K562 (cell line): ENCODE measurements around the gene ATP13A4. TPM values are rescaled to one million over a fixed set of nuclear protein-coding genes. Genes with fewer than 3 reads are reported as not detected.

ENCODE experiments used
- BRCA1 ChIP-seq, 2 experiments: fragments of 450-650 bp in 1 of 2; sonication (generic) in 1 of 2; formaldehyde crosslinking in 1 of 2; IDR thresholded peaks; 2 replicates each; pipeline versions ENCODE4 v1.5.0 to v1.6.1; 2017 to 2020; ENCODE audit warnings: mild to moderate bottlenecking in 1 of 2, missing genetic modification reagents in 1 of 2
- CAMTA2 ChIP-seq: fragments of 250-450 bp; sonication (Bioruptor Pico); conservative IDR thresholded peaks from 2 replicates; pipeline ENCODE4 v1.5.1; 2022
- GMEB1 ChIP-seq: fragments of 250-450 bp; sonication (Bioruptor Pico); IDR thresholded peaks from 2 replicates; pipeline ENCODE4 v1.4.0; 2020; ENCODE audit warnings: mild to moderate bottlenecking
- NFRKB ChIP-seq: fragments of 450-650 bp; IDR thresholded peaks from 2 replicates; pipeline ENCODE4 v1.6.1; 2016; ENCODE audit warnings: low read depth
- PCBP2 ChIP-seq: fragments of 200-400 bp; formaldehyde crosslinking; IDR thresholded peaks from 2 replicates; pipeline ENCODE4 v1.6.1; 2018; ENCODE audit warnings: low read length, low read depth, mild to moderate bottlenecking, moderate library complexity; ENCODE audit not compliant: poor library complexity, severe bottlenecking
- PYGO2 ChIP-seq: fragments of 450-650 bp; IDR thresholded peaks from 2 replicates; pipeline ENCODE4 v1.6.1; 2016; ENCODE audit warnings: mild to moderate bottlenecking, missing genetic modification characterization, moderate library complexity, missing compliant biosample characterization
- SMARCA4 ChIP-seq: fragments of 450-650 bp; IDR thresholded peaks from 2 replicates; pipeline ENCODE4 v1.6.1; 2016
- SREBF1 ChIP-seq: fragments of 150-350 bp; IDR thresholded peaks from 2 replicates; pipeline ENCODE4 v1.6.1; 2014; ENCODE audit warnings: antibody characterized with exemption, low read depth, low read length, borderline replicate concordance
- SRSF1 ChIP-seq: fragments of 200-400 bp; formaldehyde crosslinking; IDR thresholded peaks from 2 replicates; pipeline ENCODE4 v1.6.1; 2017; ENCODE audit warnings: mild to moderate bottlenecking, low read depth, low read length, moderate library complexity
- ZBTB34 ChIP-seq: fragments of 250-450 bp; sonication (Bioruptor Pico); IDR thresholded peaks from 2 replicates; pipeline ENCODE4 v1.8.0; 2021; ENCODE audit warnings: mild to moderate bottlenecking, moderate library complexity
- ZKSCAN3 ChIP-seq: fragments of 250-450 bp; sonication (Bioruptor Pico); IDR thresholded peaks from 2 replicates; pipeline ENCODE4 v1.4.0; 2020
- ZNF217 ChIP-seq: sonication (generic); formaldehyde crosslinking; IDR thresholded peaks from 2 replicates; pipeline ENCODE4 v1.8.0; 2022; ENCODE audit warnings: mild to moderate bottlenecking, missing genetic modification reagents
- polyA plus RNA-seq, 8 experiments: library from polyadenylated mRNA; depleted of rRNA in 4 of 8; stranded (reverse) in 5 of 8; unstranded in 3 of 8; fragments of >200 nt; fragmentation: Nextera tagmentation in 2 of 8; fragmentation: Illumina TruSeq in 1 of 8; extraction: Ambion mirVana in 2 of 8; extraction: Trizol in 1 of 8; gene quantifications; 2 replicates each; pipeline versions ENCODE4 v1.2.1 to v1.2.3, GENCODE V29; 2011 to 2014; ENCODE audit warnings: inconsistent platforms in 1 of 8, missing spikeins in 1 of 8
- total RNA-seq, 7 experiments: library from RNA; depleted of rRNA in 6 of 7; stranded (reverse); fragments of >200 nt in 6 of 7; fragmentation: Illumina TruSeq in 2 of 7; extraction: Trizol in 2 of 7; gene quantifications; 2 replicates each; pipeline versions ENCODE4 v1.2.1 to v1.2.3, GENCODE V29; 2011 to 2021; ENCODE audit warnings: low replicate concordance in 1 of 7
- TF ChIP-seq, protein P1 (sequence below): fragments of 450-650 bp; IDR thresholded peaks from one replicate; pipeline ENCODE4 v1.6.1; 2018; ENCODE audit warnings: mild to moderate bottlenecking, moderate library complexity; ENCODE audit not compliant: partially characterized antibody
- TF ChIP-seq, protein P2 (sequence below): fragments of 450-650 bp; IDR thresholded peaks from 2 replicates; pipeline ENCODE4 v1.7.0; 2016; ENCODE audit warnings: borderline replicate concordance
- TF ChIP-seq, protein P3 (sequence below): sonication (generic); formaldehyde crosslinking; IDR thresholded peaks from 2 replicates; pipeline ENCODE4 v1.8.1; 2022; ENCODE audit warnings: missing genetic modification reagents
- TF ChIP-seq, protein P4 (sequence below): IDR thresholded peaks from 2 replicates; pipeline ENCODE4 v1.6.1; 2011; ENCODE audit warnings: borderline replicate concordance, low read depth, mild to moderate bottlenecking, moderate library complexity, low read length; ENCODE audit not compliant: insufficient read depth, poor library complexity, severe bottlenecking

Gene ATP13A4
- total and polyA plus RNA-seq, 9 of the 15 experiments (the other 6 are each of a cell fraction or from before 2014, with no cell fraction given): 0.03 to 0.14 (median 0.07) TPM; not detected in 6

DNA sequence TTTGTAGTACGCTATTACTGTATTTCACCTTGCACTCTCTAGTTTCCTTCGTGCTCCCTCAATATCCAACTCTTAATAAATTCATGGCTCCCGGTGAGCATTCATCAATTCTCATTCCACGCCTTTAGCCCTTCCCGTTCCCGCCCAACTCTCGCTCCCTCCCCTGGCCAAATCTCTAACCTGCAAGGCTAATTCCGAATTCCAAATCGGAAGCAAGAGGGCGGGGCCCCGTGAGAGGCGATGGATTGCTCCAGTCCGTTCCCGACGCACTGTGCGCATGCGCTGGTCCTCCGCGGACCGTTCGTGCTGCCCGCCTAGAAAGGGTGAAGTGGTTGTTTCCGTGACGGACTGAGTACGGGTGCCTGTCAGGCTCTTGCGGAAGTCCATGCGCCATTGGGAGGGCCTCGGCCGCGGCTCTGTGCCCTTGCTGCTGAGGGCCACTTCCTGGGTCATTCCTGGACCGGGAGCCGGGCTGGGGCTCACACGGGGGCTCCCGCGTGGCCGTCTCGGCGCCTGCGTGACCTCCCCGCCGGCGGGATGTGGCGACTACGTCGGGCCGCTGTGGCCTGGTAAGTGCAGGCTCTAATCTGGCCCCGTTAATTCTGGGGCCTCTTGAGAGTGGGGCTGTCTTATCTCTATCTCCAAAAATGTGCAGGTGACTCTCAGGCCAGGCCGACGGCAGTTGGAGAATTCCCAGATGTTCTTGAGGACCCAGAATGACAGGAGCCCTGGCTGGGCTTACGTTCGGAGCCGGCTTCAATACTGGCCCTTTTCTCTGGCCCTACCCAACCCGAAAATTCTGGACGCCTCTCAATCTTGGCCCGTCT, 38.4 kb upstream of the ATP13A4 start, which contains the start of gene OPA1 (continued):
- TF ChIP-seq, protein P1, sequence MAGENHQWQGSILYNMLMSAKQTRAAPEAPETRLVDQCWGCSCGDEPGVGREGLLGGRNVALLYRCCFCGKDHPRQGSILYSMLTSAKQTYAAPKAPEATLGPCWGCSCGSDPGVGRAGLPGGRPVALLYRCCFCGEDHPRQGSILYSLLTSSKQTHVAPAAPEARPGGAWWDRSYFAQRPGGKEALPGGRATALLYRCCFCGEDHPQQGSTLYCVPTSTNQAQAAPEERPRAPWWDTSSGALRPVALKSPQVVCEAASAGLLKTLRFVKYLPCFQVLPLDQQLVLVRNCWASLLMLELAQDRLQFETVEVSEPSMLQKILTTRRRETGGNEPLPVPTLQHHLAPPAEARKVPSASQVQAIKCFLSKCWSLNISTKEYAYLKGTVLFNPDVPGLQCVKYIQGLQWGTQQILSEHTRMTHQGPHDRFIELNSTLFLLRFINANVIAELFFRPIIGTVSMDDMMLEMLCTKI: no peak
- TF ChIP-seq, protein P2, sequence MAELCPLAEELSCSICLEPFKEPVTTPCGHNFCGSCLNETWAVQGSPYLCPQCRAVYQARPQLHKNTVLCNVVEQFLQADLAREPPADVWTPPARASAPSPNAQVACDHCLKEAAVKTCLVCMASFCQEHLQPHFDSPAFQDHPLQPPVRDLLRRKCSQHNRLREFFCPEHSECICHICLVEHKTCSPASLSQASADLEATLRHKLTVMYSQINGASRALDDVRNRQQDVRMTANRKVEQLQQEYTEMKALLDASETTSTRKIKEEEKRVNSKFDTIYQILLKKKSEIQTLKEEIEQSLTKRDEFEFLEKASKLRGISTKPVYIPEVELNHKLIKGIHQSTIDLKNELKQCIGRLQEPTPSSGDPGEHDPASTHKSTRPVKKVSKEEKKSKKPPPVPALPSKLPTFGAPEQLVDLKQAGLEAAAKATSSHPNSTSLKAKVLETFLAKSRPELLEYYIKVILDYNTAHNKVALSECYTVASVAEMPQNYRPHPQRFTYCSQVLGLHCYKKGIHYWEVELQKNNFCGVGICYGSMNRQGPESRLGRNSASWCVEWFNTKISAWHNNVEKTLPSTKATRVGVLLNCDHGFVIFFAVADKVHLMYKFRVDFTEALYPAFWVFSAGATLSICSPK: no peak
- TF ChIP-seq ZBTB34 (CRISPR knock-in tag): no peak
- peak; percentile 76 for TF ChIP-seq NFRKB
- no peak for TF ChIP-seq BRCA1 (IDR thresholded peaks at IDR 0.05)
- TF ChIP-seq BRCA1 (CRISPR knock-in tag; IDR thresholded peaks at IDR 0.05): no peak
- peak; percentile 57 for TF ChIP-seq GMEB1 (CRISPR knock-in tag)
- no peak for TF ChIP-seq PYGO2 (tag)
- TF ChIP-seq ZKSCAN3 (CRISPR knock-in tag): no peak
- TF ChIP-seq ZNF217 (CRISPR knock-in tag): no peak
- TF ChIP-seq, protein P3, sequence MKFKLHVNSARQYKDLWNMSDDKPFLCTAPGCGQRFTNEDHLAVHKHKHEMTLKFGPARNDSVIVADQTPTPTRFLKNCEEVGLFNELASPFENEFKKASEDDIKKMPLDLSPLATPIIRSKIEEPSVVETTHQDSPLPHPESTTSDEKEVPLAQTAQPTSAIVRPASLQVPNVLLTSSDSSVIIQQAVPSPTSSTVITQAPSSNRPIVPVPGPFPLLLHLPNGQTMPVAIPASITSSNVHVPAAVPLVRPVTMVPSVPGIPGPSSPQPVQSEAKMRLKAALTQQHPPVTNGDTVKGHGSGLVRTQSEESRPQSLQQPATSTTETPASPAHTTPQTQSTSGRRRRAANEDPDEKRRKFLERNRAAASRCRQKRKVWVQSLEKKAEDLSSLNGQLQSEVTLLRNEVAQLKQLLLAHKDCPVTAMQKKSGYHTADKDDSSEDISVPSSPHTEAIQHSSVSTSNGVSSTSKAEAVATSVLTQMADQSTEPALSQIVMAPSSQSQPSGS: 0 out of 2 replicates have a peak, but pooled peaks have one; percentile 18
- peak; percentile 56 for TF ChIP-seq SREBF1
- no peak for TF ChIP-seq SRSF1
- no peak for TF ChIP-seq SMARCA4
- 0 out of 2 replicates have a peak, but pooled peaks have one; percentile 57 for TF ChIP-seq CAMTA2
- TF ChIP-seq, protein P4, sequence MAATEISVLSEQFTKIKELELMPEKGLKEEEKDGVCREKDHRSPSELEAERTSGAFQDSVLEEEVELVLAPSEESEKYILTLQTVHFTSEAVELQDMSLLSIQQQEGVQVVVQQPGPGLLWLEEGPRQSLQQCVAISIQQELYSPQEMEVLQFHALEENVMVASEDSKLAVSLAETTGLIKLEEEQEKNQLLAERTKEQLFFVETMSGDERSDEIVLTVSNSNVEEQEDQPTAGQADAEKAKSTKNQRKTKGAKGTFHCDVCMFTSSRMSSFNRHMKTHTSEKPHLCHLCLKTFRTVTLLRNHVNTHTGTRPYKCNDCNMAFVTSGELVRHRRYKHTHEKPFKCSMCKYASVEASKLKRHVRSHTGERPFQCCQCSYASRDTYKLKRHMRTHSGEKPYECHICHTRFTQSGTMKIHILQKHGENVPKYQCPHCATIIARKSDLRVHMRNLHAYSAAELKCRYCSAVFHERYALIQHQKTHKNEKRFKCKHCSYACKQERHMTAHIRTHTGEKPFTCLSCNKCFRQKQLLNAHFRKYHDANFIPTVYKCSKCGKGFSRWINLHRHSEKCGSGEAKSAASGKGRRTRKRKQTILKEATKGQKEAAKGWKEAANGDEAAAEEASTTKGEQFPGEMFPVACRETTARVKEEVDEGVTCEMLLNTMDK: no peak
- TF ChIP-seq PCBP2: no peak
